Smooth muscle cell (in vitro differentiated cells): Measurements from ENCODE around the gene HDAC4. TPM values are rescaled to one million over a fixed set of nuclear protein-coding genes. Genes with fewer than 3 reads are reported as not detected.

Experiments used
- DNase-seq: peaks from one replicate; lab custom pipeline; 2025; ENCODE audit not compliant: unreplicated experiment; lab: John Stamatoyannopoulos, UW
- H2AFZ ChIP-seq: fragments of 200-600 bp; sonication (generic); 2 replicates; pipeline ENCODE4 v1.6.0; 2016; ENCODE audit warnings: antibody characterized with exemption, low read depth, mild to moderate bottlenecking
- H3F3A ChIP-seq: fragments of 200-600 bp; sonication (generic); 2 replicates; pipeline ENCODE4 v1.6.0; 2017; ENCODE audit warnings: antibody characterized with exemption, low read depth
- H3K27ac ChIP-seq: fragments of 200-600 bp; sonication (generic); 2 replicates; pipeline ENCODE4 v1.5.1; 2016; ENCODE audit warnings: low read depth, mild to moderate bottlenecking
- H3K27me3 ChIP-seq: fragments of 200-600 bp; sonication (generic); 2 replicates; pipeline ENCODE4 v1.6.1; 2016; ENCODE audit warnings: low read depth, mild to moderate bottlenecking
- H3K36me3 ChIP-seq: fragments of 200-600 bp; sonication (generic); 2 replicates; pipeline ENCODE4 v1.5.1; 2016; ENCODE audit warnings: low read depth
- H3K4me1 ChIP-seq: fragments of 200-600 bp; sonication (generic); 2 replicates; pipeline ENCODE4 v1.5.1; 2016; ENCODE audit warnings: low read depth
- H3K4me2 ChIP-seq: fragments of 200-600 bp; sonication (generic); 2 replicates; pipeline ENCODE4 v1.6.0; 2016; ENCODE audit warnings: mild to moderate bottlenecking
- H3K4me3 ChIP-seq: fragments of 200-600 bp; sonication (generic); 2 replicates; pipeline ENCODE4 v1.5.1; 2016; ENCODE audit warnings: mild to moderate bottlenecking
- H3K79me2 ChIP-seq: fragments of 200-600 bp; sonication (generic); 2 replicates; pipeline ENCODE4 v1.6.0; 2016; ENCODE audit warnings: low read depth, mild to moderate bottlenecking
- H3K9ac ChIP-seq: fragments of 200-600 bp; sonication (generic); 2 replicates; pipeline ENCODE4 v1.6.0; 2016; ENCODE audit warnings: low read depth
- H3K9me3 ChIP-seq: fragments of 200-600 bp; sonication (generic); replicated peaks from 2 replicates; pipeline ENCODE4 v1.5.1; 2016; ENCODE audit warnings: low read depth
- H4K20me1 ChIP-seq: fragments of 200-600 bp; sonication (generic); 2 replicates; pipeline ENCODE4 v1.6.0; 2016; ENCODE audit warnings: low read depth
- CTCF ChIP-seq: fragments of 200-600 bp; sonication (generic); IDR thresholded peaks from 2 replicates; pipeline ENCODE4 v1.5.1; 2017; ENCODE audit warnings: borderline replicate concordance, mild to moderate bottlenecking, antibody characterized with exemption; ENCODE audit not compliant: insufficient read depth, poor library complexity, severe bottlenecking
- WGBS: methylation state at CpG from one replicate; pipeline ENCODE4 v1.1.7; 2016; ENCODE audit warnings: low lambda C conversion rate; 5-methylcytosine and 5-hydroxymethylcytosine counted together
- polyA plus RNA-seq: library from polyadenylated mRNA; unstranded; fragments of >200 nt; fragmentation: Nextera tagmentation; extraction: Ambion mirVana; gene quantifications from 2 replicates; pipeline ENCODE4 v1.2.1, GENCODE V29; 2016
- total RNA-seq: library from RNA; depleted of rRNA; stranded (reverse); fragments of >200 nt; gene quantifications from 2 replicates; pipeline ENCODE4 v1.2.3, GENCODE V29; 2014

Gene HDAC4
- total and polyA plus RNA-seq, 2 experiments from 2014 or later = 6.2 to 35.7 TPM

- Histone ChIP-seq H3K4me2 (no peak overlapping the region), H3K9me3 (no peaks in the 10 kb centered on the region), H3K36me3 (no peaks in the 10 kb centered on the region), H3K4me3 (no peak overlapping the region), H3K27ac (no peak overlapping the region), H3K9ac (no peak overlapping the region), H4K20me1 (no peaks in the 10 kb centered on the region), H3F3A (no peaks in the 10 kb centered on the region), H3K4me1 (no peaks in the 10 kb centered on the region), H3K27me3 (no peaks in the 10 kb centered on the region), H3K79me2 (no peaks in the 10 kb centered on the region), H2AFZ (no peak overlapping the region)
- TF ChIP-seq CTCF = no peak
- no peak for DNase-seq
- 96% methylated on average over 25 of the region's 25 CpGs for WGBS
Observed at GRCh38 chr2:239114616-239115265, 286.1 kb downstream of the HDAC4 start.

- H3K27me3 ChIP-seq = no peaks in the 10 kb centered on the region
- no peaks in the 10 kb centered on the region for H4K20me1 ChIP-seq
- H3K4me3 ChIP-seq = no peak overlapping the region
- TF ChIP-seq CTCF = no peak
- H3K4me1 ChIP-seq = no peaks in the 10 kb centered on the region
- 56% methylated on average over 9 of the region's 9 CpGs for WGBS
- H2AFZ ChIP-seq = no peak overlapping the region
- H3K9me3 ChIP-seq = no peaks in the 10 kb centered on the region
- no peak for DNase-seq
- no peak overlapping the region for H3K27ac ChIP-seq
- H3K9ac ChIP-seq = no peak overlapping the region
- no peaks in the 10 kb centered on the region for H3F3A ChIP-seq
- H3K79me2 ChIP-seq = no peaks in the 10 kb centered on the region
- H3K4me2 ChIP-seq = no peak overlapping the region
- H3K36me3 ChIP-seq = no peaks in the 10 kb centered on the region
Observed at GRCh38 chr2:239114119-239114581, 286.7 kb downstream of the HDAC4 start.

GRCh38 chr2:239113615-239114014 lies 287.2 kb downstream of the HDAC4 start:
- Histone ChIP-seq H2AFZ (no peak overlapping the region), H3K9ac (no peak overlapping the region), H3K79me2 (no peaks in the 10 kb centered on the region), H3K27ac (no peak overlapping the region), H3K4me3 (no peak overlapping the region), H3F3A (no peaks in the 10 kb centered on the region), H3K27me3 (no peaks in the 10 kb centered on the region), H3K9me3 (no peaks in the 10 kb centered on the region), H3K4me1 (no peaks in the 10 kb centered on the region), H3K36me3 (no peaks in the 10 kb centered on the region), H4K20me1 (no peaks in the 10 kb centered on the region), H3K4me2 (no peak overlapping the region)
- DNase-seq = no peak
- 93% methylated on average over 8 of the region's 8 CpGs for WGBS
- TF ChIP-seq CTCF = no peak

GRCh38 chr2:239113171-239113570 lies 287.6 kb downstream of the HDAC4 start:
- Histone ChIP-seq H3K4me1 (no peaks in the 10 kb centered on the region), H3F3A (no peaks in the 10 kb centered on the region), H3K4me3 (no peak overlapping the region), H3K9me3 (no peaks in the 10 kb centered on the region), H3K4me2 (no peak overlapping the region), H3K27ac (no peak overlapping the region), H3K79me2 (no peaks in the 10 kb centered on the region), H2AFZ (no peak overlapping the region), H3K36me3 (no peaks in the 10 kb centered on the region), H3K27me3 (no peaks in the 10 kb centered on the region), H3K9ac (no peak overlapping the region), H4K20me1 (no peaks in the 10 kb centered on the region)
- no peak for TF ChIP-seq CTCF
- no peak for DNase-seq
- WGBS = 64% methylated on average over 12 of the region's 12 CpGs
